ENCODE results near the gene SMC1B. TPM values are rescaled to one million over a fixed set of nuclear protein-coding genes. Genes with fewer than 3 reads are reported as not detected.

Gene SMC1B
- total RNA-seq, 1 donor from 2014 or later, result not detected

DNA sequence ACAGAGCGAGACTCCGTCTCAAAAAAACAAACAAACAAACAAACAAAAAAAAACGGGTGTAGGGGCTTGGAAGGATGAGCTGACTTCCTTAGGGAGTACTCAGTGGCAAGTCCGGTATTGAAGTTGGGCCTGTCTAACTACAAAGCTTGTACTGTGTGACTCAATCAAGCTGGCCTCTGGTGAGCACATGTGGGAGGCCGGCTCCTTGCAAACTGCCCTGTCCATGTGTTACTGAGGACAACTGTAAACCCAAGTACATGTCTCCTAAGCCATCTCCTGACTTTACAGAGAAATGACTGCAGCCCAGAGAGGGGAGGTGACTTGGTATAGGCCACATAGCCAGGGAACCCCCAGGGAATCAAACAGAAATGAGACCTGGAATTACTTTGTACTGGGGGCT, 11.7 kb upstream of the SMC1B start:
- H3K4me3 Mint-ChIP-seq, result no peak overlapping the region
- no peaks in the 10 kb centered on the region for H3K4me1 Mint-ChIP-seq
- H3K9me3 Mint-ChIP-seq, result peaks cover 12% of the 10 kb centered on the region
- H3K27ac Mint-ChIP-seq, result no peak overlapping the region
- no peak for DNase-seq (ENCODE audit: low spot score in 2 of 2, unreplicated experiment in 2 of 2)
- H3K36me3 Mint-ChIP-seq, result no peaks in the 10 kb centered on the region
- TF ChIP-seq, protein P1, sequence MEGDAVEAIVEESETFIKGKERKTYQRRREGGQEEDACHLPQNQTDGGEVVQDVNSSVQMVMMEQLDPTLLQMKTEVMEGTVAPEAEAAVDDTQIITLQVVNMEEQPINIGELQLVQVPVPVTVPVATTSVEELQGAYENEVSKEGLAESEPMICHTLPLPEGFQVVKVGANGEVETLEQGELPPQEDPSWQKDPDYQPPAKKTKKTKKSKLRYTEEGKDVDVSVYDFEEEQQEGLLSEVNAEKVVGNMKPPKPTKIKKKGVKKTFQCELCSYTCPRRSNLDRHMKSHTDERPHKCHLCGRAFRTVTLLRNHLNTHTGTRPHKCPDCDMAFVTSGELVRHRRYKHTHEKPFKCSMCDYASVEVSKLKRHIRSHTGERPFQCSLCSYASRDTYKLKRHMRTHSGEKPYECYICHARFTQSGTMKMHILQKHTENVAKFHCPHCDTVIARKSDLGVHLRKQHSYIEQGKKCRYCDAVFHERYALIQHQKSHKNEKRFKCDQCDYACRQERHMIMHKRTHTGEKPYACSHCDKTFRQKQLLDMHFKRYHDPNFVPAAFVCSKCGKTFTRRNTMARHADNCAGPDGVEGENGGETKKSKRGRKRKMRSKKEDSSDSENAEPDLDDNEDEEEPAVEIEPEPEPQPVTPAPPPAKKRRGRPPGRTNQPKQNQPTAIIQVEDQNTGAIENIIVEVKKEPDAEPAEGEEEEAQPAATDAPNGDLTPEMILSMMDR (IDR thresholded peaks at IDR 0.05; ENCODE audit: unreplicated experiment), result no peak
- H3K27me3 Mint-ChIP-seq (ENCODE audit: low read depth), result no peaks in the 10 kb centered on the region

DNA sequence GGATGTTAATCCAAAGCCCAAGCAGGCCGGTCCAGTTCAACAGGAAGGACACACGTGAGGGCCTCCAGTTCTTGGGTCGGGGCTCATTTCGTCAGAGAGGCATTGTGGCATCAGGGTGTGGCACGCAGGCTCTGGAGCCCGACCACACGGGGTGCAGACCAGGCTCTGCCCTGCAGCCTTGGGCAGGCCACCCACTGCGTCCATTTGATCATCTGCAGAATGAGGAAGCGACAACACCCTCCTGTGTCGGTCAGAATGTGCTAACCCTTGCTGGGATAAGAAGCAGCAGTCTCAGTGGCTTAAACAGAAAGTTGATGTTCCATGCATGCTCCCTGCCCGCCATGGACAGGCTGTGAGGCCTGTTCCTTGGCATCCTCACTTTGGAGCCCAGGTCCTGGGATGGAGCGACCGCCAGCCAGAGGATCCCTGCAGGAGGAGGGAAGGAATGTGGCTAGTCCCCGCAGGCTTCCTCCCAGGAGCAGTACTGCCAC, 10.9 kb upstream of the SMC1B start:
- TF ChIP-seq, protein P1 (IDR thresholded peaks at IDR 0.05; ENCODE audit: unreplicated experiment), result no peak
- Mint-ChIP-seq H3K9me3 (peaks cover 15% of the 10 kb centered on the region), H3K4me3 (no peak overlapping the region), H3K36me3 (peaks cover 2% of the 10 kb centered on the region), H3K27ac (no peak overlapping the region), H3K4me1 (no peaks in the 10 kb centered on the region), H3K27me3 (ENCODE audit: low read depth) (no peaks in the 10 kb centered on the region)
- no peak for DNase-seq (ENCODE audit: low spot score in 2 of 2, unreplicated experiment in 2 of 2)

DNA sequence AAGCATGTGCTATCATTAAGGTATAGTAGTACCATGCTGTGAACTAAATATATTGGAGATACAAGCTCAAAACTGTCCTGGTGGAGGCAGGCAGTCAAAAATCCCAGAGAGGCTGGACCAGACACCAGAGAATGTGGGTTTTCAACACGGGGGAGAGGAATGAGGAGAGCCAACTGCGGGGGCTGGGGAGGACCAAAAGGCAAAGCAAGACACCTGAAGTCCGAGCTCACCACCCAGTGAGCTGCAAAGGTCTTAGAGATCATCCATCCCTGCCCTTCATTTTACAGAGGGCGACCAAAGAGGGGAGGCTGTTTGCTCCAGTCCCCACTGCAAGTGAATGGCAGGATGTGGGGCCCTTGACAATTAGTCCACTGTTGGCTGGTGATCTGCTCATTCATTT, 10.1 kb upstream of the SMC1B start:
- H3K4me3 Mint-ChIP-seq, result no peak overlapping the region
- TF ChIP-seq, protein P1 (IDR thresholded peaks at IDR 0.05; ENCODE audit: unreplicated experiment), result no peak
- no peak overlapping the region for H3K27ac Mint-ChIP-seq
- no peaks in the 10 kb centered on the region for H3K4me1 Mint-ChIP-seq
- H3K27me3 Mint-ChIP-seq (ENCODE audit: low read depth), result no peaks in the 10 kb centered on the region
- no peak for DNase-seq (ENCODE audit: low spot score in 2 of 2, unreplicated experiment in 2 of 2)
- peaks cover 15% of the 10 kb centered on the region for H3K9me3 Mint-ChIP-seq
- H3K36me3 Mint-ChIP-seq, result peaks cover 10% of the 10 kb centered on the region

DNA sequence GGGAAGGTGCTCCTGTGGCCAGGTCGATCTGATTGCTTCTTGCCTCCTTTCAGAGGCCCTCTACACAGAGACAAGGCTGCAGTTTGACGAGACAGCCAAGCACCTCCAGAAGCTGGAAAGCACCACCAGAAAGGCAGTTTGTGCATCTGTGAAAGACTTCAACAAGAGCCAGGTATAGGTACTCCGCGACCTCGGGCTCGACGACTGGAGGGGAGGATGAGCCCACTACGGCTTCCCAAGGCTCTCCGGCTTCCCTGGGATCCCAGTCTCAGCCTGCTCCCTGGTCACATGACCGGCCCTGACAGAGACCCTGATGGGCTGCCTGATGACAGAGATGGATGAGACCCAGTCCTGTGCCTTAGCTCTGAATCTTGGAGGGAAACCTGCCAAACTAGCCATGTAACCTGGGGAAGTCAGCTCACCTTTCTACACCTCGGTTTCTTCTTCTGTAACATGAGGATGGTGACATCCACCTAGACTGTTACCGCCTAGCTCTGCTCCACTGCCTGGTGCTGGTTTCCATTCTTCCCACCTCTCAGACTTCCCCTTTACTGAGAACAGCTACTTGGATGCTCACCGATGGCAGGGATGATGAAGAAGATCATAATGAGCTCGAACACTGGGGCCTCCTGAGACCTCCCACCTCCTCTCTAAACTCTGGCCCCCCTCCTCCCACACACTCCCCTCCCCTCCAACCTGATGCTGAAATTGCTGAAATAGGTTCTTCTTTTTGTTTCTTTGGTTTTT, 9.0 kb upstream of the SMC1B start:
- TF ChIP-seq, protein P1 (IDR thresholded peaks at IDR 0.05; ENCODE audit: unreplicated experiment), result no peak
- Mint-ChIP-seq H3K4me3 (no peak overlapping the region), H3K27ac (no peak overlapping the region), H3K36me3 (peaks cover 15% of the 10 kb centered on the region), H3K4me1 (no peaks in the 10 kb centered on the region), H3K27me3 (ENCODE audit: low read depth) (no peaks in the 10 kb centered on the region), H3K9me3 (peaks cover 15% of the 10 kb centered on the region)
- no peak for DNase-seq (ENCODE audit: low spot score in 2 of 2, unreplicated experiment in 2 of 2)

DNA sequence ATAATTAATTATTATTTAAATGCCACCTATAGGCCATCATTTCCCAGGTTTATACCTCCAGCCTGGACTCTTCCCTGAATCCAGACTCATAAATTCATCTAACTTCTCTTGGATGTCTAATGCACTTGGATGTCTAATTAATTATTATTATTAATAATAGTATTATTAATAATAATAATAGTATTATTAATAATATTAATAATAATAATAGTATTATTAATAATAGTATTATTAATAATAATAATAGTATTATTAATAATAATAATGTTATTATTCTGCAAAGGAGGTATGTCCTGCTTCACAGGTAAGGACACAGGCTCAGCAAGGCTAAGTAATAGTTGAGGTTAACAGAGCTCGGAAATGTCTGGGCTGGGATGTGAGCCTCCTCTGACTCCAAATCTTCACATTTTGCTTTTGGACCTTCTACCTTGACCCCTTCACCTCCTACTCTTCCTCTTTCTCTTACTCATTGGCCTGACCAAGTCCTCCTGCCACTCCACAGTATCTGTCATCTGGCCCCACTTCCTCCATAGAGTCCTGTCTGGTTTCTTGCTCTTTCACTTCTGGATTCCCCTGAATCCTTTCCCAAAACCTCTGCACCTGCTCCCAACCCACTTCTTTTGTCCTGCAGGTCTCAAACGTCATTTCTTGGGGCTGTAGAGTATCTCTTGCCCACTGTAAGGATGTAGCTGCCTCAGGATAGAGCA, 8.1 kb upstream of the SMC1B start:
- Mint-ChIP-seq H3K9me3 (peaks cover 7% of the 10 kb centered on the region), H3K4me3 (no peak overlapping the region), H3K4me1 (no peaks in the 10 kb centered on the region), H3K27ac (no peak overlapping the region), H3K27me3 (ENCODE audit: low read depth) (no peaks in the 10 kb centered on the region), H3K36me3 (peaks cover 17% of the 10 kb centered on the region)
- TF ChIP-seq, protein P1 (IDR thresholded peaks at IDR 0.05; ENCODE audit: unreplicated experiment), result no peak
- DNase-seq (ENCODE audit: low spot score in 2 of 2, unreplicated experiment in 2 of 2), result no peak

Measured in mesothelial cell of epicardium (in vitro differentiated cells).